Neural progenitor cell (in vitro differentiated cells): Measurements from ENCODE around the gene OR2Y1.

Experiments
- EZH2phosphoT487 ChIP-seq: fragments of 200-600 bp; sonication (generic); IDR thresholded peaks from 2 replicates; pipeline ENCODE4 v1.6.1; 2017; ENCODE audit warnings: antibody characterized with exemption
- TF ChIP-seq, protein P1 (sequence below): fragments of 200-600 bp; sonication (generic); IDR thresholded peaks from 2 replicates; pipeline ENCODE4 v1.5.1; 2017; ENCODE audit warnings: antibody characterized with exemption, mild to moderate bottlenecking

DNA sequence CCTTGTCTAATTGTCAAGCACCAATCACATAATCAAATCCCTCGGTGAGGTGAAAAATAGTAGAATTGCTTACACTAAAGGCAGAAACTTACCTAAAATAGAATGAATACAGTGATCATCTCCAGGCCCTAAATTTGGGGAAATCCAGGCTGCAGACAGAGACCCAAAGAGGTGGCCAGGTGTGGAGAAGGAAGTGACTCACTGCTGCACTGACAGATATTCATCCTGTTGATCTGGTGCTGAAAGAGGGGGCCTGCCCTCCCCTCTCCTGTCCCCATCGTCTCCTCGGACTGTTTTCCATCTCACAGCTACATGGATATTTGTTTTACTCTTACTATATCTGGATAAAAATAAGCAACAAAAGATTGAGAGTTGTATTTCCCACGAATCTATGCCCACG is 15.9 kb downstream of the OR2Y1 start:
- TF ChIP-seq, protein P1, sequence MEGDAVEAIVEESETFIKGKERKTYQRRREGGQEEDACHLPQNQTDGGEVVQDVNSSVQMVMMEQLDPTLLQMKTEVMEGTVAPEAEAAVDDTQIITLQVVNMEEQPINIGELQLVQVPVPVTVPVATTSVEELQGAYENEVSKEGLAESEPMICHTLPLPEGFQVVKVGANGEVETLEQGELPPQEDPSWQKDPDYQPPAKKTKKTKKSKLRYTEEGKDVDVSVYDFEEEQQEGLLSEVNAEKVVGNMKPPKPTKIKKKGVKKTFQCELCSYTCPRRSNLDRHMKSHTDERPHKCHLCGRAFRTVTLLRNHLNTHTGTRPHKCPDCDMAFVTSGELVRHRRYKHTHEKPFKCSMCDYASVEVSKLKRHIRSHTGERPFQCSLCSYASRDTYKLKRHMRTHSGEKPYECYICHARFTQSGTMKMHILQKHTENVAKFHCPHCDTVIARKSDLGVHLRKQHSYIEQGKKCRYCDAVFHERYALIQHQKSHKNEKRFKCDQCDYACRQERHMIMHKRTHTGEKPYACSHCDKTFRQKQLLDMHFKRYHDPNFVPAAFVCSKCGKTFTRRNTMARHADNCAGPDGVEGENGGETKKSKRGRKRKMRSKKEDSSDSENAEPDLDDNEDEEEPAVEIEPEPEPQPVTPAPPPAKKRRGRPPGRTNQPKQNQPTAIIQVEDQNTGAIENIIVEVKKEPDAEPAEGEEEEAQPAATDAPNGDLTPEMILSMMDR, result no peak
- TF ChIP-seq EZH2phosphoT487, result no peak
